ENCODE results near the gene UBQLN1.

The UBQLN1 gene

GRCh38 chr9:83691492-83691891 lies 16.3 kb downstream of the UBQLN1 start:
- no peak for DNase-seq (ENCODE audit: low read depth in 1 of 2, low spot score in 1 of 2)

- DNase-seq (ENCODE audit: low read depth in 1 of 2, low spot score in 1 of 2), result no peak
These were observed 18.8 kb downstream of the UBQLN1 start for GRCh38 chr9:83688921-83689320.

GRCh38 chr9:83681490-83681889 lies 26.3 kb downstream of the UBQLN1 start:
- DNase-seq (ENCODE audit: low read depth in 1 of 2, low spot score in 1 of 2), result no peak

GRCh38 chr9:83680233-83680632 lies 27.5 kb downstream of the UBQLN1 start:
- no peak for DNase-seq (ENCODE audit: low read depth in 1 of 2, low spot score in 1 of 2)

- no peak for DNase-seq (ENCODE audit: low read depth in 1 of 2, low spot score in 1 of 2)
These were observed 30.2 kb downstream of the UBQLN1 start for GRCh38 chr9:83677596-83677995.

GRCh38 chr9:83675466-83675865 lies 32.3 kb downstream of the UBQLN1 start:
- DNase-seq (ENCODE audit: low read depth in 1 of 2, low spot score in 1 of 2), result no peak

- DNase-seq (ENCODE audit: low read depth in 1 of 2, low spot score in 1 of 2), result no peak
These were observed 36.3 kb downstream of the UBQLN1 start for GRCh38 chr9:83671451-83671850.

- no peak for DNase-seq (ENCODE audit: low read depth in 1 of 2, low spot score in 1 of 2)
These were observed 37.4 kb downstream of the UBQLN1 start for GRCh38 chr9:83670381-83670780.

- no peak for DNase-seq (ENCODE audit: low read depth in 1 of 2, low spot score in 1 of 2)
These were observed 38.7 kb downstream of the UBQLN1 start for GRCh38 chr9:83669067-83669466.

GRCh38 chr9:83665580-83666200 lies 42.1 kb downstream of the UBQLN1 start:
- no peak for DNase-seq (ENCODE audit: low read depth in 1 of 2, low spot score in 1 of 2)

- no peak for DNase-seq (ENCODE audit: low read depth in 1 of 2, low spot score in 1 of 2)
These were observed 44.8 kb downstream of the UBQLN1 start for GRCh38 chr9:83662933-83663332.

GRCh38 chr9:83656952-83657351 lies 50.8 kb downstream of the UBQLN1 start:
- DNase-seq (ENCODE audit: low read depth in 1 of 2, low spot score in 1 of 2), result no peak

- no peak for DNase-seq (ENCODE audit: low read depth in 1 of 2, low spot score in 1 of 2)
These were observed 51.6 kb downstream of the UBQLN1 start for GRCh38 chr9:83656032-83656680.

- no peak for DNase-seq (ENCODE audit: low read depth in 1 of 2, low spot score in 1 of 2)
These were observed 52.3 kb downstream of the UBQLN1 start for GRCh38 chr9:83655433-83655832.

GRCh38 chr9:83652433-83652832 lies 55.3 kb downstream of the UBQLN1 start:
- no peak for DNase-seq (ENCODE audit: low read depth in 1 of 2, low spot score in 1 of 2)

GRCh38 chr9:83651558-83651957 lies 56.2 kb downstream of the UBQLN1 start:
- DNase-seq (ENCODE audit: low read depth in 1 of 2, low spot score in 1 of 2), result no peak

- DNase-seq (ENCODE audit: low read depth in 1 of 2, low spot score in 1 of 2), result no peak
These were observed 58.2 kb downstream of the UBQLN1 start for GRCh38 chr9:83649515-83649914.

GRCh38 chr9:83649080-83649479 lies 58.7 kb downstream of the UBQLN1 start:
- DNase-seq (ENCODE audit: low read depth in 1 of 2, low spot score in 1 of 2), result peak; percentile 49 to 58

GRCh38 chr9:83646500-83647239 lies 61.1 kb downstream of the UBQLN1 start:
- DNase-seq (ENCODE audit: low read depth in 1 of 2, low spot score in 1 of 2), result no peak

- no peak for DNase-seq (ENCODE audit: low read depth in 1 of 2, low spot score in 1 of 2)
These were observed 65.0 kb downstream of the UBQLN1 start for GRCh38 chr9:83642793-83643192.

GRCh38 chr9:83639266-83639665 lies 68.5 kb downstream of the UBQLN1 start:
- DNase-seq (ENCODE audit: low read depth in 1 of 2, low spot score in 1 of 2), result no peak

GRCh38 chr9:83637389-83637788 lies 70.4 kb downstream of the UBQLN1 start:
- no peak for DNase-seq (ENCODE audit: low read depth in 1 of 2, low spot score in 1 of 2)

Data from activated CD4-positive, alpha-beta T cell treated with anti-CD3 and anti-CD28 coated beads, Interleukin-2, amount 50 U/mL, for 24 hours (primary cell).